ENCODE measurements around the gene BTN3A1. TPM values are rescaled to one million over a fixed set of nuclear protein-coding genes. Genes with fewer than 3 reads are reported as not detected.

Gene BTN3A1
- total and polyA plus RNA-seq, 2 of the 8 experiments (the other 6 are each of a cell fraction or from before 2014, with no cell fraction given), result 4.7 to 5.6 TPM

DNA sequence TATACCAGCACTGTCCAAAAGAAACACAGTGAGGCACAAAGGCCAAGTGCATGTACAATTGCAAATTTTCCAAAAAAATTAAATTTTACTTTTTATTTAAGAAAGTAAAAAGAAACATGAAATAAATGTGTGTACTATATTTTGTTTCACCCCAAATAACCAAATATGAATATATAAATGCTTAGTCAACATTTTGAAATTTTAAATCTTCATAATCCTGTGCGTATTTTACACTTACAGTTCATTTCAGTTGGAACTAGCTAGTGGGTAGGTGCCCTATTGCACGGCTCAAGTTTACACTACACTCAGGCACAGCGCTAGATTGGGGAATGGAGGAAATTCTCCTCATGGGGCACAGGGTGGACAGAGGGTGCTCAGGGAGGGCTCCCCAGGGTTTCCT lies 20.3 kb downstream of the BTN3A1 start (continued):
- no peak for TF ChIP-seq NANOG (IDR thresholded peaks at IDR 0.05; ENCODE audit: insufficient read depth, low read depth, low read length, poor library complexity, severe bottlenecking)

Data from H1 (cell line).